Smooth muscle cell of the brain vasculature (primary cell): ENCODE measurements around the gene TRPM6.

Experiments used
- DNase-seq: peaks from one replicate; pipeline ENCODE4 v3.0.0-alpha.2; 2012; ENCODE audit warnings: low read depth, low spot score

TRPM6 gene

GRCh38 chr9:74771672-74772071, 116.0 kb downstream of the TRPM6 start:
- DNase-seq: no peak

GRCh38 chr9:74771262-74771585, 116.5 kb downstream of the TRPM6 start:
- DNase-seq: no peak

GRCh38 chr9:74770508-74771261, 117.0 kb downstream of the TRPM6 start:
- DNase-seq: no peak

- DNase-seq: no peak
Observed at GRCh38 chr9:74765481-74765971, 122.2 kb downstream of the TRPM6 start.

GRCh38 chr9:74762950-74763349, 124.8 kb downstream of the TRPM6 start:
- DNase-seq: no peak

GRCh38 chr9:74760031-74760700, 127.6 kb downstream of the TRPM6 start:
- DNase-seq: no peak

GRCh38 chr9:74755999-74756398, 131.7 kb downstream of the TRPM6 start:
- no peak for DNase-seq

GRCh38 chr9:74755355-74755754, 132.4 kb downstream of the TRPM6 start:
- DNase-seq: no peak

GRCh38 chr9:74753650-74754049, 134.1 kb downstream of the TRPM6 start:
- no peak for DNase-seq

GRCh38 chr9:74748966-74749365, 138.8 kb downstream of the TRPM6 start:
- DNase-seq: no peak

- no peak for DNase-seq
Observed at GRCh38 chr9:74742792-74743730, 144.7 kb downstream of the TRPM6 start.

GRCh38 chr9:74742191-74742790, 145.4 kb downstream of the TRPM6 start:
- no peak for DNase-seq

- no peak for DNase-seq
Observed at GRCh38 chr9:74736646-74737045, 151.1 kb downstream of the TRPM6 start.

- DNase-seq: no peak
Observed at GRCh38 chr9:74735761-74736160, 152.0 kb downstream of the TRPM6 start.

- DNase-seq: no peak
Observed at GRCh38 chr9:74729136-74729695, 158.5 kb downstream of the TRPM6 start.

- DNase-seq: no peak
Observed at GRCh38 chr9:74728176-74728575, 159.5 kb downstream of the TRPM6 start.

- no peak for DNase-seq
Observed at GRCh38 chr9:74726581-74726980, 161.1 kb downstream of the TRPM6 start.

GRCh38 chr9:74724317-74724716, 163.4 kb downstream of the TRPM6 start:
- DNase-seq: no peak

GRCh38 chr9:74721696-74722660, 165.7 kb downstream of the TRPM6 start:
- no peak for DNase-seq

- no peak for DNase-seq
Observed at GRCh38 chr9:74719306-74719705, 168.4 kb downstream of the TRPM6 start.
